ENCODE data around the gene CRIP3. TPM values are rescaled to one million over a fixed set of nuclear protein-coding genes. Genes with fewer than 3 reads are reported as not detected.

The CRIP3 gene
- total RNA-seq, 1 experiment from 2014 or later = 16.9 TPM

DNA sequence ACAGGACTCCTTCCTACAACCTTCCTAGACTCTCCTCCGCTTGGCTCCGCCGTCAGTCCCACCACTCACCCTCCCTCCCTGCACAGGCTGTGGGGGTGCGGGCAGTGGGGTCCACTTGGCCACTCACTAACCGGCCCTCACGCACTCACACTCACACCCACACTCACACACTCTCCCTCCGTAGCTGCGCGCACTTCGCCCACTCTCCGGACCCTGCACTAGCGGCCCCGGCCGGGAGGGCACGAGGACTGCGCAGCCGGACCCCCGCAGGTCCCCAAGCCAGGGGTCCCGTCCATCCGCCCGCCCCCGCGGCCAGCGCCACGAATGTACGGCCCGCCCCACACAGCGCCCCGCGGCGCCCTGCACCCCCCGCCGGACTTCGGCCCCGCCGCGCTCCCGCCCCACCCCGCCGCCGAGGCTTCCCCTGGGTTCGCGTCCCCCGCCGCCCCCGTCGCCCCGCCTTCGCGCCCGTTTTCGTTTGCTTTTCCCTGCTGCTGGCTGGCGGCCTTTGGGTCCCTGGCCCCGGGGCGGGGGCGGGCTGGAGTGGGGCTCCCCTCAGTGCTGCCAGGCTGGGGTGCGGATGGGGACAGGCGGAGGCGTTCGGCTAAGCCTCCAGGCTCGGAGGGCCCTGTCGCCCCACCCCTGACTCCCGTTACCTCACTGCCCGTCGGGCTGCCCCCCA, 33.6 kb downstream of the CRIP3 start:
- Mint-ChIP-seq H3K27me3 (ENCODE audit: low read depth) (peaks cover 71% of the 10 kb centered on the region), H3K36me3 (ENCODE audit: insufficient read depth in 1 of 3, low read depth in 3 of 3) (no peaks in the 10 kb centered on the region; a peak in 1 of 7 replicates), H3K4me3 (peak overlapping the region; percentile 70 to 90), H3K9me3 (no peaks in the 10 kb centered on the region), H3K27ac (no peak overlapping the region), H3K4me1 (peaks cover 38 to 52% of the 10 kb centered on the region in 2 experiments)
- no peak for DNase-seq
- Histone ChIP-seq H3K9ac (ENCODE audit: extremely low read depth, insufficient read length, low read length) (no peak overlapping the region), H3K23me2 (ENCODE audit: insufficient read length, low read depth, low read length, poor library complexity, severe bottlenecking) (peaks cover 12% of the 10 kb centered on the region), H3K27ac (ENCODE audit: insufficient read length, low read depth, low read length) (no peak overlapping the region), H2AK5ac (ENCODE audit: insufficient read length, low read length) (no peak overlapping the region), H3K56ac (ENCODE audit: insufficient read length, low read depth, low read length) (no peak overlapping the region), H4K20me1 (ENCODE audit: control insufficient read depth, insufficient read depth, insufficient read length) (no peaks in the 10 kb centered on the region), H3K9me3 (ENCODE audit: control insufficient read depth, low read depth, low read length) (no peaks in the 10 kb centered on the region), H3T11ph (ENCODE audit: low read length) (no peak overlapping the region), H4K5ac (ENCODE audit: insufficient read length, low read depth, low read length) (no peak overlapping the region), H2BK5ac (ENCODE audit: insufficient read length, low read length) (no peak overlapping the region), H3K18ac (ENCODE audit: insufficient read length, low read depth, low read length) (no peak overlapping the region), H2BK15ac (ENCODE audit: low read depth, low read length) (no peak overlapping the region), H4K8ac (replicated peaks; ENCODE audit: insufficient read length, low read depth, low read length) (no peak overlapping the region), H3K4ac (ENCODE audit: low read depth, low read length) (no peak overlapping the region), H2BK120ac (ENCODE audit: low read depth, low read length, poor library complexity, severe bottlenecking) (no peak overlapping the region), H4K91ac (ENCODE audit: insufficient read length, low read depth, low read length) (no peak overlapping the region), H2AFZ (ENCODE audit: low read length) (no peak overlapping the region), H3K27me3 (ENCODE audit: insufficient read depth, low read length) (peaks cover 11% of the 10 kb centered on the region; the same call in 1 of the 2 replicates), H3K23ac (ENCODE audit: insufficient read length, low read depth, low read length) (no peak overlapping the region), H3K14ac (ENCODE audit: insufficient read depth, low read length) (no peak overlapping the region), H3K79me1 (ENCODE audit: insufficient read depth, low read depth, low read length, poor library complexity, severe bottlenecking) (no peaks in the 10 kb centered on the region), H3K79me2 (ENCODE audit: insufficient read depth, low read length) (no peaks in the 10 kb centered on the region), H2BK20ac (ENCODE audit: low read depth, low read length, poor library complexity, severe bottlenecking) (no peak overlapping the region), H3K4me1 (ENCODE audit: insufficient read depth, low read length) (peaks cover 2% of the 10 kb centered on the region; the same call in 1 of the 2 replicates), H3K4me2 (ENCODE audit: insufficient read depth, insufficient read length, low read length) (peak overlapping the region; percentile 46), H2BK12ac (ENCODE audit: insufficient read length, low read depth, low read length) (no peak overlapping the region)
- whole genome bisulfite sequencing (ENCODE audit: extremely low coverage, insufficient read length, low lambda C conversion rate) = no CpG with 5 or more reads among the region's 65 CpGs
- no peak for TF ChIP-seq CTCF (conservative IDR thresholded peaks at IDR 0.05)

All from H9 (cell line).